ENCODE measurements around the gene DIS3L2. TPM values are rescaled to one million over a fixed set of nuclear protein-coding genes. Genes with fewer than 3 reads are reported as not detected.

Gene DIS3L2
- total and polyA plus RNA-seq, 2 of the 4 experiments (the other 2 are of a cell fraction), result 14.7 to 19.2 TPM

DNA sequence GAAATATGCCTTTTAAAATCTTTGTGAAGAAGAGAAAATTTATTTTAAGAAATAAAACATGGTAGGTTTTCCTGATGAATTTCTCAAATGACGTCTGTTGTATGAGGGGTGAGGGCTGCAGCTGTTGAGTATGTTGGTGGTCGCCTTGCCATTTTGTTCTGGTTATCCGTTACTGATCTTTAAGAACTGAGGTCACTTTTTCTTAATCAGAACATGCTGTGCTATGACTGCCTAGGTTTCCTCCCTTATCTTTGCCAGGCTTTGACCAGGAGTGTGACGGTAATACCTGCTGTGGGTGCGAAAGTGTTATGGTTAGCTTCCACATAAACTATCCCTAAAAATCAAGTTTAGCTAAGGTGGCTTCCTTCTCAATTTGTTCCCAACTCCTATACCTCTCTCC is 176.9 kb downstream of the DIS3L2 start:
- no peak overlapping the region for H3K4me2 ChIP-seq (ENCODE audit: low read depth, low read length)
- H3K27me3 ChIP-seq (ENCODE audit: control insufficient read depth, insufficient read depth, low read length), result no peaks in the 10 kb centered on the region
- intact Hi-C loops (cut with micrococcal nuclease), result loop anchor here (2.0 kb wide), 1 partner anchor 214 kb away; no protein-coding TSS in a partner anchor
- H4K8ac ChIP-seq (ENCODE audit: low read depth in 2 of 2, low read length in 2 of 2), result no peak overlapping the region
- ATAC-seq (ENCODE audit: low read depth), result no peak
- no peak for DNase-seq
- H3K56ac ChIP-seq (ENCODE audit: extremely low read depth, insufficient read depth, low read length), result no peak overlapping the region
- no peak overlapping the region for H3K9ac ChIP-seq (ENCODE audit: low read depth, low read length)
- 0 out of 2 replicates have a peak overlapping the region, but pooled peaks have one; percentile 35 for H2AK5ac ChIP-seq (ENCODE audit: low read depth, low read length)
- peak overlapping the region; percentile 44; the same call in 1 of the 2 replicates for H3K4ac ChIP-seq (ENCODE audit: low read depth, low read length)
- H3K4me3 ChIP-seq (ENCODE audit: insufficient read depth, low read depth, low read length), result no peak overlapping the region
- peaks cover 7% of the 10 kb centered on the region; the same call in 1 of the 2 replicates for H3K9me1 ChIP-seq (ENCODE audit: insufficient read depth, low read length)
- no TSS peak for BruUV-seq (replicated peaks)
- no peak overlapping the region for H3K27ac ChIP-seq (ENCODE audit: insufficient read depth, low read length)
- ChIA-PET CTCF (interaction anchor here (1.3 kb wide), 1 partner anchor 213 kb away, joined by 3 read pairs; no protein-coding TSS in a partner anchor), POLR2A (ENCODE audit: unreplicated experiment) (no interaction called here)
- H4K91ac ChIP-seq (ENCODE audit: insufficient read depth, low read depth, low read length), result no peak overlapping the region
- H2BK5ac ChIP-seq (ENCODE audit: low read depth, low read length, poor library complexity, severe bottlenecking), result no peak overlapping the region
- 80% methylated on average over 1 of the region's 5 CpGs; no CpG with 5 or more reads in 1 of the 2 experiments for WGBS, 2 experiments (ENCODE audit: extremely low coverage in 2 of 2, insufficient read length in 1 of 2)
- peaks cover 8% of the 10 kb centered on the region for H3K4me1 ChIP-seq (ENCODE audit: control insufficient read depth, insufficient read depth, low read length)
- H3K14ac ChIP-seq (replicated peaks; ENCODE audit: low read depth, low read length), result peak overlapping the region; percentile 67; the same call in 1 of the 2 replicates
- H2BK120ac ChIP-seq (ENCODE audit: low read depth, low read length), result no peak overlapping the region
- no peaks in the 10 kb centered on the region for H3K9me3 ChIP-seq (ENCODE audit: control insufficient read depth, insufficient read depth, low read length)
- H2BK20ac ChIP-seq (ENCODE audit: low read depth, low read length), result peak overlapping the region; percentile 33; the same call in 1 of the 2 replicates
- H2AK9ac ChIP-seq (replicated peaks; ENCODE audit: low read depth, low read length, poor library complexity), result no peak overlapping the region
- H3K79me1 ChIP-seq (ENCODE audit: low read depth in 1 of 2, low read length in 2 of 2), result peaks cover 3 to 13% of the 10 kb centered on the region in 2 experiments; a peak in 2 of 4 replicates
- dilution Hi-C loops (cut with HindIII; ENCODE audit: low sequenced_read_pairs, unreplicated experiment), result no loop called here
- H3K18ac ChIP-seq (ENCODE audit: low read depth, low read length), result no peak overlapping the region
- TF ChIP-seq BHLHE40 (IDR thresholded peaks at IDR 0.05; ENCODE audit: low read depth, low read length) (no peak), RAD21 (IDR thresholded peaks at IDR 0.05; ENCODE audit: low read length) (no peak), FOS (IDR thresholded peaks at IDR 0.05; ENCODE audit: low read depth, low read length) (no peak), CHD1 (IDR thresholded peaks at IDR 0.05; ENCODE audit: low read depth, low read length) (no peak), POLR2A (IDR thresholded peaks at IDR 0.05; ENCODE audit: low read depth, low read length) (no peak), MAZ (IDR thresholded peaks at IDR 0.05; ENCODE audit: borderline replicate concordance, low read depth, low read length) (no peak), SMC3 (IDR thresholded peaks at IDR 0.05; ENCODE audit: low read depth, low read length) (no peak)
- TF ChIP-seq, protein P1, sequence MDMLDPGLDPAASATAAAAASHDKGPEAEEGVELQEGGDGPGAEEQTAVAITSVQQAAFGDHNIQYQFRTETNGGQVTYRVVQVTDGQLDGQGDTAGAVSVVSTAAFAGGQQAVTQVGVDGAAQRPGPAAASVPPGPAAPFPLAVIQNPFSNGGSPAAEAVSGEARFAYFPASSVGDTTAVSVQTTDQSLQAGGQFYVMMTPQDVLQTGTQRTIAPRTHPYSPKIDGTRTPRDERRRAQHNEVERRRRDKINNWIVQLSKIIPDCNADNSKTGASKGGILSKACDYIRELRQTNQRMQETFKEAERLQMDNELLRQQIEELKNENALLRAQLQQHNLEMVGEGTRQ (IDR thresholded peaks at IDR 0.05; ENCODE audit: low read depth, low read length), result no peak
- TF ChIP-seq, protein P2, sequence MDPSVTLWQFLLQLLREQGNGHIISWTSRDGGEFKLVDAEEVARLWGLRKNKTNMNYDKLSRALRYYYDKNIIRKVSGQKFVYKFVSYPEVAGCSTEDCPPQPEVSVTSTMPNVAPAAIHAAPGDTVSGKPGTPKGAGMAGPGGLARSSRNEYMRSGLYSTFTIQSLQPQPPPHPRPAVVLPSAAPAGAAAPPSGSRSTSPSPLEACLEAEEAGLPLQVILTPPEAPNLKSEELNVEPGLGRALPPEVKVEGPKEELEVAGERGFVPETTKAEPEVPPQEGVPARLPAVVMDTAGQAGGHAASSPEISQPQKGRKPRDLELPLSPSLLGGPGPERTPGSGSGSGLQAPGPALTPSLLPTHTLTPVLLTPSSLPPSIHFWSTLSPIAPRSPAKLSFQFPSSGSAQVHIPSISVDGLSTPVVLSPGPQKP (IDR thresholded peaks at IDR 0.05; ENCODE audit: borderline replicate concordance, low read depth, low read length), result no peak
- no peak overlapping the region for H2BK15ac ChIP-seq (ENCODE audit: low read depth, low read length)
- no peak overlapping the region for H4K5ac ChIP-seq (ENCODE audit: low read depth, low read length)
- no peak overlapping the region for H3K23ac ChIP-seq (ENCODE audit: low read depth, low read length)
- H4K20me1 ChIP-seq (ENCODE audit: insufficient read depth, low read length), result no peaks in the 10 kb centered on the region; the same call in 1 of the 2 replicates
- no peak overlapping the region for H2AFZ ChIP-seq (replicated peaks; ENCODE audit: low read length, poor library complexity)
- H3K36me3 ChIP-seq (ENCODE audit: control insufficient read depth, insufficient read depth, low read length), result no peaks in the 10 kb centered on the region; the same call in 1 of the 2 replicates
- in situ Hi-C loops (cut with MboI; ENCODE audit: low sequenced_read_pairs), result no loop called here
